DOHH2 (cell line): ENCODE measurements around the gene ATF2.
A peak's percentile ranks its signal among the peaks of the same experiment; 100 is the strongest.

ENCODE experiments used
- H3F3A ChIP-seq: fragments of 200-600 bp; sonication (generic), shearing (Covaris generic); 2 replicates; pipeline ENCODE4 v1.6.0; 2016; ENCODE audit warnings: antibody characterized with exemption, mild to moderate bottlenecking; ENCODE audit not compliant: control insufficient read depth, insufficient read depth
- H3K27ac ChIP-seq: fragments of 200-600 bp; sonication (generic); 2 replicates; pipeline ENCODE4 v1.5.1; 2014; ENCODE audit warnings: low read depth, mild to moderate bottlenecking, low read length, moderate library complexity
- H3K27me3 ChIP-seq: fragments of 200-600 bp; sonication (generic); 2 replicates; pipeline ENCODE4 v1.6.1; 2014; ENCODE audit warnings: mild to moderate bottlenecking, low read length, mixed read lengths; ENCODE audit not compliant: control insufficient read depth
- H3K36me3 ChIP-seq: fragments of 200-600 bp; sonication (generic); 2 replicates; pipeline ENCODE4 v1.6.1; 2014; ENCODE audit warnings: mild to moderate bottlenecking, low read length, moderate library complexity, mixed read lengths; ENCODE audit not compliant: control insufficient read depth
- H3K4me1 ChIP-seq: fragments of 200-600 bp; sonication (generic); 2 replicates; pipeline ENCODE4 v1.6.1; 2014; ENCODE audit warnings: mild to moderate bottlenecking, low read length, mixed read lengths; ENCODE audit not compliant: control insufficient read depth
- H3K4me2 ChIP-seq: fragments of 200-600 bp; sonication (generic); 2 replicates; pipeline ENCODE4 v1.6.0; 2014; ENCODE audit warnings: mild to moderate bottlenecking, low read length, moderate library complexity
- H3K4me3 ChIP-seq: fragments of 200-600 bp; sonication (generic); 2 replicates; pipeline ENCODE4 v1.5.1; 2014; ENCODE audit warnings: mild to moderate bottlenecking, low read length, mixed read lengths
- H3K79me2 ChIP-seq: fragments of 200-600 bp; sonication (generic); 2 replicates; pipeline ENCODE4 v1.6.1; 2014; ENCODE audit warnings: mild to moderate bottlenecking, low read length, mixed read lengths; ENCODE audit not compliant: control insufficient read depth
- H3K9me2 ChIP-seq: fragments of 200-600 bp; sonication (generic); replicated peaks from 2 replicates; pipeline ENCODE4 v1.6.1; 2014; ENCODE audit warnings: mild to moderate bottlenecking, low read length, mixed read lengths; ENCODE audit not compliant: control insufficient read depth
- H3K9me3 ChIP-seq: fragments of 200-600 bp; sonication (generic); 2 replicates; pipeline ENCODE4 v1.6.1; 2014; ENCODE audit warnings: antibody characterized with exemption, low read length, mixed read lengths; ENCODE audit not compliant: control insufficient read depth, insufficient read depth
- H4K20me1 ChIP-seq: fragments of 200-600 bp; sonication (generic); 2 replicates; pipeline ENCODE4 v1.6.0; 2014; ENCODE audit warnings: low read depth, mild to moderate bottlenecking, antibody characterized with exemption, low read length, moderate library complexity; ENCODE audit not compliant: control insufficient read depth, insufficient read depth
- EZH2phosphoT487 ChIP-seq: fragments of 200-600 bp; sonication (generic); IDR thresholded peaks from 2 replicates; pipeline ENCODE4 v1.6.1; 2017; ENCODE audit warnings: borderline replicate concordance, mild to moderate bottlenecking, antibody characterized with exemption, low read length, moderate library complexity, mixed read lengths
- TF ChIP-seq, protein P1 (sequence below): fragments of 200-600 bp; sonication (generic); IDR thresholded peaks from one replicate; pipeline ENCODE4 v1.5.1; 2014; ENCODE audit warnings: antibody characterized with exemption, mild to moderate bottlenecking, low read depth, low read length; ENCODE audit not compliant: poor library complexity, severe bottlenecking

The ATF2 gene

DNA sequence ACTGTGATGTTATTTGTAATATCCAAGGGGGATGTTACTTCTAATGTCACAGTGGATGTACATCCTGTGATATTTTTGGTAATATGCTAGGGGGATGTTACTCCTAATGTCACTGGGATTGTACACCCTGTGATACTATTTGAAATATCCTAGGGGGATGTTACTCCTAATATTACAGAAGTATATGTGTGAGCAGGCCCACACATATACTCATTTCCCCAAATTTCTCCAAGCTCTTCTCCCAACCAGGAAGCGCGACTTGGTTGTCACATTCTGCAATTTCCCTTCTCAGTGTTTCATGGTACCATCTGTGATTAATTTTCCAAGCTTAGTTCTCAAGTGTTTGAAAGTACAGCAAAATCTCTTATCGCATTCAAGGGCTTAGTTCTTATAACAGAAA lies 133.3 kb downstream of the ATF2 start:
- no peak overlapping the region for H3K4me2 ChIP-seq

GRCh38 chr2:175030380-175031271 lies 137.4 kb downstream of the ATF2 start:
- Histone ChIP-seq H3K9me2 (no peaks in the 10 kb centered on the region), H3K27ac (no peak overlapping the region), H3K36me3 (no peaks in the 10 kb centered on the region), H3F3A (no peaks in the 10 kb centered on the region), H3K4me3 (no peak overlapping the region), H3K4me2 (no peak overlapping the region), H3K4me1 (no peaks in the 10 kb centered on the region), H3K79me2 (no peaks in the 10 kb centered on the region), H3K9me3 (no peaks in the 10 kb centered on the region), H4K20me1 (no peaks in the 10 kb centered on the region), H3K27me3 (no peaks in the 10 kb centered on the region)
- TF ChIP-seq EZH2phosphoT487: no peak
- TF ChIP-seq, protein P1, sequence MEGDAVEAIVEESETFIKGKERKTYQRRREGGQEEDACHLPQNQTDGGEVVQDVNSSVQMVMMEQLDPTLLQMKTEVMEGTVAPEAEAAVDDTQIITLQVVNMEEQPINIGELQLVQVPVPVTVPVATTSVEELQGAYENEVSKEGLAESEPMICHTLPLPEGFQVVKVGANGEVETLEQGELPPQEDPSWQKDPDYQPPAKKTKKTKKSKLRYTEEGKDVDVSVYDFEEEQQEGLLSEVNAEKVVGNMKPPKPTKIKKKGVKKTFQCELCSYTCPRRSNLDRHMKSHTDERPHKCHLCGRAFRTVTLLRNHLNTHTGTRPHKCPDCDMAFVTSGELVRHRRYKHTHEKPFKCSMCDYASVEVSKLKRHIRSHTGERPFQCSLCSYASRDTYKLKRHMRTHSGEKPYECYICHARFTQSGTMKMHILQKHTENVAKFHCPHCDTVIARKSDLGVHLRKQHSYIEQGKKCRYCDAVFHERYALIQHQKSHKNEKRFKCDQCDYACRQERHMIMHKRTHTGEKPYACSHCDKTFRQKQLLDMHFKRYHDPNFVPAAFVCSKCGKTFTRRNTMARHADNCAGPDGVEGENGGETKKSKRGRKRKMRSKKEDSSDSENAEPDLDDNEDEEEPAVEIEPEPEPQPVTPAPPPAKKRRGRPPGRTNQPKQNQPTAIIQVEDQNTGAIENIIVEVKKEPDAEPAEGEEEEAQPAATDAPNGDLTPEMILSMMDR: peak; percentile 37

More for the DNA sequence above, 133.3 kb downstream of the ATF2 start:
- Histone ChIP-seq H3F3A (no peaks in the 10 kb centered on the region), H3K4me3 (no peak overlapping the region), H3K79me2 (no peaks in the 10 kb centered on the region), H3K36me3 (no peaks in the 10 kb centered on the region), H3K27ac (no peak overlapping the region), H3K9me3 (no peaks in the 10 kb centered on the region), H4K20me1 (no peaks in the 10 kb centered on the region), H3K4me1 (no peaks in the 10 kb centered on the region), H3K27me3 (no peaks in the 10 kb centered on the region), H3K9me2 (no peaks in the 10 kb centered on the region)
- TF ChIP-seq, protein P1: no peak
- TF ChIP-seq EZH2phosphoT487: no peak

- H3K4me2 ChIP-seq: no peak overlapping the region
- H3K36me3 ChIP-seq: no peaks in the 10 kb centered on the region
- H3K27ac ChIP-seq: no peak overlapping the region
- H3K27me3 ChIP-seq: no peaks in the 10 kb centered on the region
- H3K9me2 ChIP-seq: no peaks in the 10 kb centered on the region
- TF ChIP-seq EZH2phosphoT487: no peak
- TF ChIP-seq, protein P1: no peak
- no peaks in the 10 kb centered on the region for H3K4me1 ChIP-seq
- no peaks in the 10 kb centered on the region for H3K79me2 ChIP-seq
- no peaks in the 10 kb centered on the region for H3F3A ChIP-seq
- no peak overlapping the region for H3K4me3 ChIP-seq
- H4K20me1 ChIP-seq: no peaks in the 10 kb centered on the region
- H3K9me3 ChIP-seq: no peaks in the 10 kb centered on the region
Observed at GRCh38 chr2:175027755-175028154, 140.2 kb downstream of the ATF2 start.
